Endometrial microvascular endothelial cells (primary cell): ENCODE measurements around the gene CD48. TPM values are rescaled to one million over a fixed set of nuclear protein-coding genes. Genes with fewer than 3 reads are reported as not detected.

Experiments used
- in situ Hi-C: cut with HindIII; loops from 2 replicates; pipeline ENCODE4 v1.10.0; 2017; ENCODE audit warnings: low sequenced_read_pairs, low pct_unique_long_range_greater_than_20kb; ENCODE audit errors: inconsistent ontology term
- total RNA-seq: library from RNA; depleted of rRNA; stranded (reverse); fragments of >200 nt; gene quantifications from one replicate; pipeline ENCODE4 v1.2.3, GENCODE V29; 2015; ENCODE audit errors: inconsistent ontology term

The CD48 gene, protein sequence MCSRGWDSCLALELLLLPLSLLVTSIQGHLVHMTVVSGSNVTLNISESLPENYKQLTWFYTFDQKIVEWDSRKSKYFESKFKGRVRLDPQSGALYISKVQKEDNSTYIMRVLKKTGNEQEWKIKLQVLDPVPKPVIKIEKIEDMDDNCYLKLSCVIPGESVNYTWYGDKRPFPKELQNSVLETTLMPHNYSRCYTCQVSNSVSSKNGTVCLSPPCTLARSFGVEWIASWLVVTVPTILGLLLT
- not detected for total RNA-seq

DNA sequence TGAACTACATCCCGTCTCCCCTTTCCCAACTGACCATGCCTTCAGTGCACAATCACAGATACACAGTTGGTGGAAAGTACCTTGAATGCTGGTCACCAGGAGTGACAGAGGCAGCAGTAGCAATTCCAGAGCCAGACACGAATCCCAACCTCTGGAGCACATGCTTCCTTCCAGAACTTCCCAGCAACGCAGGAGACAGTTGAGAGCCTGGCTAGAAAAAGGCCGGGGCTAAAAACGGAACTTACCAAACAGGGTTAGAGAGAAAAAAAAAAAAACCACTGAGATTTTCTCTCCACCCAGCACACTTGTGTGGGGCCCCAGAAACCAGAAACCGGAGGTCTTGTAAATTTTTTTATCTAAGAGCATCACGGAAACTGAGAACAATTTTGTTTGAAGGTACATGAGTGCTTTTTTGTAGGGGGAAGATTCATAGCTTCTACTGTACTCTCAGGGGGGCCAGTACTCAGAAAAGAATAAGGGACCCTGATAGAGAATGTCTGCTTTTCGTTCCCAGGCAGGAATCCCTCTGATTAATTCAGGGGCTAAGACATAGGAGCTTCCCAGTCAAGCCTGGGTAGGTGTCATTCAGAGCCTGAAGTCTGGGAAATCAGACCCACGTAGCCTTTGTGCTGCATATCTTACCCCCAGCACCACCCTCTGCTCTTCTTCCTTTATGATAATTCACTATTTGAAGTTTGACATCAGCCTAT lies at the start of gene CD48:
Gene CD48 (minus strand): TSS at position 221 of the 710 bp plus-strand sequence. CDS start 59 bp downstream, at position 162.
- in situ Hi-C loops, result no loop called here

DNA sequence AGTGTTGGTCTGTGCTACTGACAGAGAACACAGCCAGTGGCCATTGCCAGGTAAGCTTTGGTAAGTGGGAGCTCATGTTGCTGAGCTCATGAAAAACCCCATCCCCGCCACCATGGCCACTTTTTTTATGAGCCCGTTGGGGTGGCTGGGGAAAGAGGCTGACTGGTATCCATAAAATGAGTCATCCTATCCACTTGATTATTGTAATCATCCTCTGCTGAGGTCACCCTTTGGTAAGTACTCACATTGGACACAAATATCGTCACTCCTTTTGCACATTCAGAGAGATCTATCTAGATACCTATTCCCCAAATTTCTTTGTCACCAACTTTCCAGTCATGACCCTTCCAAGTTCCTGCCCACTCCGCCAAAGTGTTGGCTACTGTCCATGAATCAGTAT lies 49.4 kb upstream of the CD48 start:
- in situ Hi-C loops, result no loop called here

DNA sequence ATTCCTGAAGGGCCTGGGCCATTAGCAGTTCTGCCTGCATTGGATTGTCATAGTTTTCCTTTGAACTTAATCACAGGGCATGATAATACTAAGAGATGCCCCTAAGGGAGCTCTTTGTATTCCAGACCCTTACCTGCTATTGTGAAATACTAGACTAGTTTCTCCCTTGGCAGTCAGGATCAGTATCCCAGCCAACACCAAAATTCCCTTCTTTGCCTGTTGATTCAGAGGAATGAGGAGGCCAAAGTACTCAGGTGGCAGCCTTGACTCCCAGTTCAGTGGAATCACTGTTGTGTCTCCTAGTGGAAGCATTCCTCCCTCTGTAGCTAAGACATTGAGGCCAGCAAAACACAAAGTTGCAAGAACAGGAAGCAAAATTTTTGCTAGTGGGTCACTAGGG lies 48.1 kb upstream of the CD48 start:
- in situ Hi-C loops, result no loop called here

- in situ Hi-C loops, result no loop called here
Measured at GRCh38 chr1:160758521-160758920, 46.9 kb upstream of the CD48 start.

GRCh38 chr1:160756849-160757201 lies 45.2 kb upstream of the CD48 start:
- in situ Hi-C loops, result no loop called here

GRCh38 chr1:160755911-160756848 lies 44.6 kb upstream of the CD48 start:
- in situ Hi-C loops, result no loop called here

DNA sequence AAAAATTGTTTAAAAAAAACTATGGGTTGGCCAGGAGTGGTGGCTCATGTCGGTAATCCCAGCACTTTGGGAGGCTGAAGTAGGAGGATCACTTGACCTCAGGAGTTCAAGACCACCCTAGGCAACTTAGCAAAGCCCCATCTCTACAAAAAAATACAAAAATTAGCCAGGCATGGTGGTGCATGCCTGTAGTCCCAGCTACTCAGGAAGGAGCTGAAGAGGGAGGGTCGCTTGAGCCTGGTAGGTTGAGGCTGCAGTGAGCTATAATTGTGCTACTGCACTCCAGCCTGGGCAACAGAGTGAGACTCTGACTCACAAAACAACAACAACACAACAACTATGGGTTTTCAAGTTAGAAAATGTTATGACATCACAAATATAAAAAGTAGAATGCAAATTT lies 43.8 kb upstream of the CD48 start:
- in situ Hi-C loops, result no loop called here

GRCh38 chr1:160753594-160753993 lies 42.0 kb upstream of the CD48 start:
- in situ Hi-C loops, result no loop called here

GRCh38 chr1:160752924-160753323 lies 41.3 kb upstream of the CD48 start:
- in situ Hi-C loops, result no loop called here

GRCh38 chr1:160752406-160752805 lies 40.8 kb upstream of the CD48 start:
- in situ Hi-C loops, result no loop called here

- in situ Hi-C loops, result no loop called here
Measured at GRCh38 chr1:160750608-160751007, 39.0 kb upstream of the CD48 start.

DNA sequence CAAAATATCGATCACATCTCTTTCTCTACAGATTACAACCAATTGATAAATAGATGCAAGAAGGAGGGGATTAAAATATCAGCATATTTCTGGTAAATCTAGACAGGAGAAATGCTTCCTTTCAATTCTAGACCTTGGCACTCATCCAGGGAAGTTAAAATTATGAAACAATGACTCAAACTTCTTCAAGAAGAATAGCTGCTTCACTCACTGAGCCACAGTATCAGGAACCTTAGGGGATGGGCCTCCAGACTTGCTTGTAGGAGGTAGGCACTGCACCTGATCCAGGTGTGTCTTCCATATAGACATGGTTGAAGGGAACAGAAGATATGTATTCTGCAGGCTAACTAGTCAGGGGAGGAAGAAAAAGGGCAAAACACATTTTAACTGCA lies 37.3 kb upstream of the CD48 start:
- in situ Hi-C loops, result no loop called here

GRCh38 chr1:160748181-160748877 lies 36.7 kb upstream of the CD48 start:
- in situ Hi-C loops, result no loop called here

GRCh38 chr1:160747717-160748116 lies 36.1 kb upstream of the CD48 start:
- in situ Hi-C loops, result no loop called here

DNA sequence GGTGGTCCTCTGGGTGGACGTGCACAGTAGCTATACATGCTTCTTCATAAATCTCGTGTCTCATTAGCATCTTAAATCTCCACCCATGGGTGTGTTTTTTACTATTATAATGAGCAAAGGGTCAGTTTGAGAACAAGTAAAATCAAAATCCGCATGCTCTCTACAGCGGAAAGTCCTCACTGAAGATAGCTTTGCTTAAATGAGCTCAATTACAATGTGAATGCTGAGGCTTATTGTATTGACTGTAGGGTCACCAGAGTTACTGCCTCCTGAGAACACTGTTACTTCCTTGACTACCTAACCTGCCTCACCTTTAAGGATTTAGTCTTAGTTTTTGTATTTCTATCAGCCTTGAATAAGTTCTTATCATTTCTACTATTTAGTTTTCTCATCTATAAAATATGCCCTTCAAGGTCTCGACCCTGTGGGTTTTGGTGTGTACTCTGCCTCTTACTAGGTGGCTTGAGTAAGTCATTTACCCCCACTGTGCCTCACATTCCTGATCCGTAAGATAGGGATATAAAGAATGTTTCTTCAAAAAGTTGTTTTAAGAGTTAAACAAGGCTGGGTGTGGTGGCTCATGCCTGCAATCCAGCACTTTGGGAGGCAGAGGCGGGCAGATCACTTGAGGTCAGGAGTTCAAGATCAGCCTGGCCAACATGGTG lies 35.3 kb upstream of the CD48 start:
- in situ Hi-C loops, result no loop called here

- in situ Hi-C loops, result no loop called here
Measured at GRCh38 chr1:160745551-160745950, 33.9 kb upstream of the CD48 start.

DNA sequence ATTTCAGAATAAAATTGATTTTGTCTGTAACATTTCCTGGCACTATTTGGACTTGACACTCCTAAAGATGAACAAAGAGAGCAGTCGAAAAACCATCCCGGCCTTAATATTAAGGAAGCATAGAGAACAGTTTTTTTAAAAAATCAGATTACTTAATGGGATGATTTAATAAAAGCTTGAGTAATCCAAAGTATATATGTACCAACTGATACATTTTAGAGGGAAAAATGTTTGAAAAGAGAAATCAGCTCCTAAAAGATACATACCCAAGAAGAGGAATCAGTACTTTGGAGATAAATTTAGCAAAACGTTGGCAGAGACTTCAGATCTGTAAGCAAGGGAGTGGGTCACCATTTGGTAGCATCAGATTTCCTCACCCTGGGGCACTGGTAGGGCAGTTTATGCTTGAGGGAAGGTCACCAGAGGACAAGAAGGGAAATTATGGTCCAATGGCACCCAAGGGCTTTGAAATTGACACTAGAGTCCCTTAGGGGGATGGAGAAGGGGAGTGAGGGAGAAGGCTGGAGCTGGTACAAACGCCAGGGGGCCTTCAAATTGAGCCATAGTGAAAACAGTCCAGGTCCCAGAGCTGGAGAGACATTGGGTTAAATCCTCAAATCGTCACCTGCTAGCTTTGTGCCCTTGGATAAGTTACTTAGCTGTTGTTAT lies 33.4 kb upstream of the CD48 start:
- in situ Hi-C loops, result no loop called here

DNA sequence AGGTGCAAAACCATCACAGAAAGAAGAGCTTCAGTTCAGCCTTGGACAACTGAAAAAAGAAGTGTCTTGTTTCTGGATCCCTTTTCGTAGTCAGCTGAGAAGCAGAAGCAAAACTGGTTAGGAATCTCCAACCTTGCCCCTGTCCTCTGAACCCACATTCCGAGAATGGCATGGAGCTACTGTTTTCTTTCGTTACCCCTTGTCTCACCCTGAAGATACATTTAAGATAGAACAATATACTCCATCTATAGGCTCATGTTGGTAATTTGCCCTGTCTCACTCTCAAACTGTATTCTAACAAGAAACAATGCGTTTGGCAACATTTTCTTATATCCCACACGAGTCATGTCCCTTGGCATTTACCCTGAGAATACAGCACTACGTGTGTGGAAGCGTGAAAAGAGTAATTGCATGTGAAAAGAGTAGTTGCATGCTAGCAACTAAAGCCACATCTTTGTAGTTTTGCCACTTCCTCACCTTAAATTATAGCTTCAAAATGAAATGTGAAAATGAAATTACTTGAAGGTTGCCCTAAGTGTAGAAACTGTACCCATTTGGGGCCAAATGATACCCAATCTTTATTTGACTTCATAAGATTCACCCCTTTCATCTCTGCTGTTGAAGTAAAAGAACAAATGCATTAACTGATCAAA lies 32.7 kb upstream of the CD48 start:
- in situ Hi-C loops, result no loop called here
